Measurements from ENCODE around the gene GALNT3. TPM values are rescaled to one million over a fixed set of nuclear protein-coding genes. Genes with fewer than 3 reads are reported as not detected.

Gene GALNT3
- total RNA-seq, 4 donors from 2014 or later, result 0.94 to 8.4 (median 3.1) TPM

GRCh38 chr2:165699946-165700345 is 94.1 kb downstream of the GALNT3 start:
- no peak overlapping the region for H3K4me3 ChIP-seq
- TF ChIP-seq POLR2A (IDR thresholded peaks at IDR 0.05) (no peak), EP300 (IDR thresholded peaks at IDR 0.05) (no peak), POLR2AphosphoS5 (IDR thresholded peaks at IDR 0.05) (no peak)
- TF ChIP-seq, protein P1, sequence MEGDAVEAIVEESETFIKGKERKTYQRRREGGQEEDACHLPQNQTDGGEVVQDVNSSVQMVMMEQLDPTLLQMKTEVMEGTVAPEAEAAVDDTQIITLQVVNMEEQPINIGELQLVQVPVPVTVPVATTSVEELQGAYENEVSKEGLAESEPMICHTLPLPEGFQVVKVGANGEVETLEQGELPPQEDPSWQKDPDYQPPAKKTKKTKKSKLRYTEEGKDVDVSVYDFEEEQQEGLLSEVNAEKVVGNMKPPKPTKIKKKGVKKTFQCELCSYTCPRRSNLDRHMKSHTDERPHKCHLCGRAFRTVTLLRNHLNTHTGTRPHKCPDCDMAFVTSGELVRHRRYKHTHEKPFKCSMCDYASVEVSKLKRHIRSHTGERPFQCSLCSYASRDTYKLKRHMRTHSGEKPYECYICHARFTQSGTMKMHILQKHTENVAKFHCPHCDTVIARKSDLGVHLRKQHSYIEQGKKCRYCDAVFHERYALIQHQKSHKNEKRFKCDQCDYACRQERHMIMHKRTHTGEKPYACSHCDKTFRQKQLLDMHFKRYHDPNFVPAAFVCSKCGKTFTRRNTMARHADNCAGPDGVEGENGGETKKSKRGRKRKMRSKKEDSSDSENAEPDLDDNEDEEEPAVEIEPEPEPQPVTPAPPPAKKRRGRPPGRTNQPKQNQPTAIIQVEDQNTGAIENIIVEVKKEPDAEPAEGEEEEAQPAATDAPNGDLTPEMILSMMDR (IDR thresholded peaks at IDR 0.05), result no peak
- H3K4me1 ChIP-seq, result no peaks in the 10 kb centered on the region
- H3K9me3 ChIP-seq, result no peaks in the 10 kb centered on the region
- no peaks in the 10 kb centered on the region for H3K36me3 ChIP-seq
- no peaks in the 10 kb centered on the region for H3K27me3 ChIP-seq
- no peak for ATAC-seq
- 85 to 86% methylated on average over 2 of the region's 2 CpGs for WGBS, 2 donors (ENCODE audit: low coverage in 1 of 2)
- no peak overlapping the region for H3K27ac ChIP-seq

- Histone ChIP-seq H3K9me3 (no peaks in the 10 kb centered on the region), H3K4me3 (no peak overlapping the region), H3K4me1 (no peaks in the 10 kb centered on the region), H3K27ac (no peak overlapping the region), H3K36me3 (no peaks in the 10 kb centered on the region), H3K27me3 (no peaks in the 10 kb centered on the region)
- no peak for TF ChIP-seq POLR2AphosphoS5 (IDR thresholded peaks at IDR 0.05)
- TF ChIP-seq, protein P1 (IDR thresholded peaks at IDR 0.05), result peak in 3 of 4 experiments; percentile 25 to 56 (median 41)
- ATAC-seq, result no peak
- WGBS, 2 donors (ENCODE audit: low coverage in 1 of 2), result 0 to 4% methylated on average over 4 of the region's 4 CpGs
These were observed 95.6 kb downstream of the GALNT3 start for GRCh38 chr2:165698444-165698884.

GRCh38 chr2:165697748-165698443 is 96.2 kb downstream of the GALNT3 start:
- no peak for TF ChIP-seq POLR2A (IDR thresholded peaks at IDR 0.05)
- no peak for TF ChIP-seq EP300 (IDR thresholded peaks at IDR 0.05)
- no peak for TF ChIP-seq POLR2AphosphoS5 (IDR thresholded peaks at IDR 0.05)
- Histone ChIP-seq H3K4me1 (no peaks in the 10 kb centered on the region), H3K27ac (no peak overlapping the region), H3K36me3 (no peaks in the 10 kb centered on the region), H3K9me3 (no peaks in the 10 kb centered on the region), H3K27me3 (no peaks in the 10 kb centered on the region), H3K4me3 (no peak overlapping the region)
- 69 to 87% methylated on average over 3 to 4 of the region's 4 CpGs for WGBS, 2 donors (ENCODE audit: low coverage in 1 of 2)
- no peak for ATAC-seq

Other genes starting within 250 kb of the GALNT3 start
- 10 to 100 TPM; 15.0 to 30.2 (median 26.3) TPM for gene TTC21B, start 159.5 kb upstream of the GALNT3 start, total RNA-seq